GM19455 (cell line): ENCODE measurements around the gene DAAM2.

ENCODE experiments used
- ATAC-seq: cut with Tn5 transposase; IDR thresholded peaks from one replicate; pipeline ENCODE4 v1.9.1; 2021; ENCODE audit not compliant: unreplicated experiment

DAAM2 gene

GRCh38 chr6:39881851-39882530, 89.8 kb downstream of the DAAM2 start:
- no peak for ATAC-seq

DNA sequence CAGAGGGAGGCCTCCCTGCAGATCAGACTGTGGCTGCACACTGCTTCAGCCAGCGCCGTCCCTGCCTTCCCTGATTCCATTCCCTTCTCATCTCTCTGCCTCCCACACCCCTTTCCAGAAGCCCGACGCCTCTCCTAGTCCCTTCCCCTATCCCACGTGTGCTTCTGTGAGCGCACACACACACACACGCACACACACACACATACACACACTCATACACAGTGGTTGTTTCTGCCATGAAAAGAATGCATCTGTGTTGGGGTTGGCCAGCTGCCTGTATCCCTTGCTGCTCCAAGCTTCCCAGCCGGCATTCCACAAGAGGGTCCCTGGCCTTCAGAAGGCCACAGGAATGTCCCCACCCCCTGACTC, 90.3 kb downstream of the DAAM2 start:
- no peak for ATAC-seq

DNA sequence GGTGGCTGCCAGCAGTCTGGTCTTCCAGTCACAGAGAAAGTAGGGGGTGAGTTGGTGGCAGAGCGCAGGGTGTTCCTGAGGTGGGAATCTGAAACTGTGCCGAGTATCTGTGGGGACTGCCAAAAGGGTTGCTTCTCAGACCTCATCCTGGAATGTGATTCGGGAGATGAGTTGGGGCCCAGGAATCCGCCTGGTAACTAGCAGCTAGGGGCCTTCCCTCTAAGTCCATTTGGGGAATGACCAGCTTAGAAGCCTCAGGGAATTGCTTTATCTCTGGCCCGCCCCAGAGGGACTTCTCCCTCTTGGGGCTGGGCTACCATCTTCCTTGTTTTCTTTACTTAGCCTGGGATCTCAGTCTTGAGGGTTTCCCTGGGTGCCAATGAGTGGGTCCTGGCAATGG, 92.5 kb downstream of the DAAM2 start:
- ATAC-seq: no peak

DNA sequence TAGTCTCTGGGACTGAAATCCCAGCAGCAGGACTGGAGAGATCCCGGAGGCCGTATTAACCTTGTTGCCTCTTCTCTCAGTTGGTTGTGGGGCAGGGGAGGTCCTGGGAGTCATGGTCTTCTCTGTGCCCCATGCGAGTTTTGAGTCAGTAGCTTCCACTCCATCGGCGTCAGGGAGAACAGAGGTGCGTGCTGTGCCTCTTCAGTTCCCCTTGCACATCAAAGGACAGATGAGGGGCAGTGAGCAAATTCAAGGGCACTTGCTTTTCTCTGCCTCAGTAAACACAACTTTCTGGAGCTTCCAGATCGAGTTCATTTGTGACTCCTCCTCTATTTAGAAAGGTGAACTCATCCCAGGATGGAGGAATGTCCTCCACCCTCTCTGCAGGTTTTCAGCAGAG, 93.5 kb downstream of the DAAM2 start:
- ATAC-seq: no peak

DNA sequence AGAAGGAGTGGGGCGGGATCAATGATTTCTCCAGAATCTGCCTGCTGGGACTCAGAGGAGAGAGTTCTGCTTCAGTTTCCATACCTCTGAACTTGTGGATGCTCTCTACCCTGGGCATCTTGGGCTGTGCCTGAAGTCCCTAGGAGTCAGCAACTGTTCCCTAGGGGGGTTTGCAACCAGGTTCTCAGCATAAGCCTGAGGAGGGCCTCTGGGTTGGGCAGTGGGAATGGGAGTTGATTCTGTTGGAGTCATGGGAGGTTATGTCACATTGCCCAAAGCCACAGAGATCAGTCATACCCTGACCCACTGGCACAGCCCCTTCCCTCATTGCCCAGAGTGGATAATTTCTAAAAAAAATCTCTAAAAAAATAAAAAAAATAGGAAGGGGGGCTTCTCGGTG, 94.7 kb downstream of the DAAM2 start:
- ATAC-seq: no peak

GRCh38 chr6:39887692-39888450, 95.7 kb downstream of the DAAM2 start:
- ATAC-seq: no peak

DNA sequence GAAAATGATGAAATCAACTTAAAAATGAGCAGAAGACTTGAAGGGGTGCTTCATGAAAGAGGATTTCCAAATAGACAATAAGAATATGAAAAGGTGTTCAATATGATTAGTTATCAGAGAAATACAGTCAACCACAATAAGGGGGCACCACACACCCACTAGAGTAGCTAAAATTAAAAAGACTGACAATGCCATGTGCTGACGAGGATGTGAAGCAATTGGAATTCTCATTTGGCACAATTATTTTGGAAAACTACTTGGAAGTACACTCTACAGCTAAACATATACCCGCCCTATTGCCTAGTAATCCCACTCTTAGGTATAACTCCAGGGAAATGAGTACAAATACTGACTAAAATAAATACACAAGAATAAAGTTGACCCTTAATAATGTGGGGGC, 97.1 kb downstream of the DAAM2 start:
- no peak for ATAC-seq

GRCh38 chr6:39891353-39891752, 99.2 kb downstream of the DAAM2 start:
- ATAC-seq: no peak

- no peak for ATAC-seq
Observed at GRCh38 chr6:39891976-39892375, 99.8 kb downstream of the DAAM2 start.

GRCh38 chr6:39892490-39893129, 100.4 kb downstream of the DAAM2 start:
- no peak for ATAC-seq

DNA sequence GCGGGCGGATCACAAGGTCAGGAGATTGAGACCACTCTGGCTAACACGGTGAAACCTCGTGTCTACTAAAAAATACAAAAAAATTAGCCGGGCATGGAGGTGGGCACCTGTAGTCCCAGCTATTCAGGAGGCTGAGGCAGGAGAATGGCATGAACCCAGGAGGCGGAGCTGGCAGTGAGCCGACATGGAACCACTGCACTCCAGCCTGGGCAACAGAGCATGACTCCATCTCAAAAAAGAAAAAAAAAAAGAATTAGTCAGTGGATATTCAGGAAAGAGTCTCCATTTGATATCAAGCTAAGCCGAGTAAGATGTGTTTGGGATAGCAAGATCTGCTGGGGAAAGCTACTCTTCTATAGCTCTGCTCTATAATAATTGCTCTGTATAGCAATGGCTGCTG, 101.1 kb downstream of the DAAM2 start:
- no peak for ATAC-seq

DNA sequence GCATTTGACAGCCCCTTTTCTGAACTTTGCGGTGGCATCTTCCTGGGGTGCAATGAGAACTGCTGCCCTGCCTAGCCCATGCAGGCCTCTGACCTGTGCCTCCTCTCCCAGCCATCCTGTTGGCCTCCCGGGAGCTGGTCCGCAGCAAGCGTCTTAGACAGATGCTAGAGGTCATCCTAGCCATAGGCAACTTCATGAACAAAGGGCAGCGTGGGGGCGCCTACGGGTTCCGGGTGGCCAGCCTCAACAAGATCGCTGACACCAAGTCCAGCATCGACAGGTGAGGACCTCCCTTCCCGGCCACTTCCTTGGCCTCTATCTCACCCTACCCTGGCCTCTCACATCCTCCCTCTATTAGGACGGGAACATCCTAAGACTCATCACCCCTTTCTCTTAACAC, 104.5 kb downstream of the DAAM2 start:
- ATAC-seq: no peak

DNA sequence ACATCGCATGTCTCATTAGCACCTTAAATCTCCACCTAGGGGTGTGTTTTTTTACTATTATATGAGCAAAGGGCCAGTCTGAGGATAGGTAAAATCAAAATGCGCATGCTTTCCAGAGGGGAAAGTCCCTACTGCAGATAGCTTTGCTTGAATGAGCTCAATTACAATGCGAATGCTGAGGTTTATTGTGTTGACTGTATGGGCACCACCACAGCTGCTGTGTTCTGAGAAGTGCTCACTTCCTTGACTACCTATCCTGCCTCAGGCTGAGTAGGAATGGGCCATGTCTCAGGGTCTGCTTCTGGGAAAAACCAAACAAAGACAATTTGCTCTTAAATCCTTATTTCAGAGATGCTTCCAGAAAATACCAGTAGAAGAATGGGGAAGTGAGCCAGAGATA, 105.5 kb downstream of the DAAM2 start:
- ATAC-seq: no peak

DNA sequence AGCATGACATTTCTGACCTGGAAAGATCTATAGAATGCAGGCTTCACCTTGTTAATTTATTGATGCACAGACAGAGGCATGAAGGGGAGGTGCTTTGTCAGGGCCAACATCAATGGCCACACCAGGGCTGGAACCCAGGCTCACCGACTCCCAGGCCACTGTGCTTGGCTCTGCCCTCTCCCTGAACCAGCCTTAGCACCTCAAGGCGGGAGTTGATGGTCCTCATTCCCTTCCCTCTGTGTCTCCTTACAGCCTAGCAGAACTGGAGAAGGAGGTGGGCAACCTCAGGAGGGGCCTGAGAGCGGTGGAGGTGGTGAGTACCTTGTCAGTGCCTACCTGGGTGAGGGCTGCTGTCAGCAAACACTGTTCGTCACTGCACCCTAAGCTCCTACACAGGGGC, 106.4 kb downstream of the DAAM2 start:
- ATAC-seq: no peak

GRCh38 chr6:39899554-39900295, 107.5 kb downstream of the DAAM2 start:
- ATAC-seq: no peak

DNA sequence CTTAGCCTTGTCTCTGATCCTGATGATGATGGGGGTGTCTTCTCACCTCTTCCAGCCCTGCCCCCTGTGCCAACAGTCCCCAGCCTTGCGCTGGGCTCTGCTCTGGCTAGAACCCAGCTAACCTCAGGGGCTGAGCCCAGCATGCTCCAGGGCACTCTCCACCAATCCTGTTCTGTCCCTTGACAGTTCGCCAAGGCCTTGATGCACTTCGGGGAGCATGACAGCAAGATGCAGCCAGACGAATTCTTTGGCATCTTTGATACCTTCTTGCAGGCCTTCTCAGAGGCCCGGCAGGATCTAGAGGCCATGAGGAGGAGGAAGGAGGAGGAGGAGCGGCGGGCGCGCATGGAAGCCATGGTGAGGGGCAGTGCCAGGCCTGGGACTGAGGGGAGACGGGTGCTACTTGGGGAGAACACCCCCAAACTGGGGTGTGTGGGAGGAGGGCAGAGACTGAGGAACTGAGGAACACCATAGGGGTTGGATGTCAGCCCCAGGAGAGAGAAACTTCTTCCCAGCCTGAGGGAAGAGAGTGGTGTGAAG, 109.0 kb downstream of the DAAM2 start:
- ATAC-seq: no peak

GRCh38 chr6:39901670-39902069, 109.5 kb downstream of the DAAM2 start:
- ATAC-seq: no peak

- no peak for ATAC-seq
Observed at GRCh38 chr6:39902136-39902535, 110.0 kb downstream of the DAAM2 start.

DNA sequence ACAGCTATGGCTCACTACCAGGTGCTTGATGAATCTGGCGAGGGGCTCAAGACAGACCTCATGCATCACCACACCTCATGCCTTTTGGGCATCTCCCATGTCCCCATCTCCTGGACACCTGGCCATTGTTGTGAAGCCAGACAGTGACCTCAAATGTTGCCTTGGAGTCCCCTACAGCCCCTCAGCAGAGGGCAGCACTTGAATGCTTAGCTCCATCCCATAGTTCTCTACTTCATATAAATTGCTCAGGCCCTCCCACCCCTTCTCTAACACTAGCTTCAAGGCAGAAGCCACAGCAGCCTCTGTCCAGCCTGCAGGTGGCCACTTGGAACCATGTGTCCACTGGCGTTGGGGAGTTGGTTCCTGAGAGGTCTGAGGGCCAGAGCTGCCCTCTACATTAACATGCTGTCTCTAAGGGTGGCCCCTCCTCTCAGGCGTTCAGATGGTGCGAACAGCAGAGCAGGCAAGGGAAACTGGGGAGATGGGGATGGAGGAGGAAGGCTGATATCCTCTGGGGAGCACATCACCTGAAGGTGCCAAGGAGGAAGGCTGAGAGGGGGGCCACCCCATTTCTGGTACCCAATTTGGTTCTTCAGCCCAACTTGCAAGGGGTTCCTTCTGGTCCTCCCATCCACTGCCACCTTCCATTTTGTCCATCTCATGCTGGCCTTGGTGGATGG, 110.8 kb downstream of the DAAM2 start:
- no peak for ATAC-seq

- no peak for ATAC-seq
Observed at GRCh38 chr6:39903656-39904055, 111.5 kb downstream of the DAAM2 start.
